IMR-90 (cell line): Measurements from ENCODE around the gene SEPTIN5.

ENCODE experiments used
- BHLHE40 ChIP-seq: fragments of 150-350 bp; IDR thresholded peaks from 2 replicates; pipeline ENCODE4 v1.6.1; 2016; ENCODE audit warnings: mild to moderate bottlenecking, low read depth, low read length
- CEBPB ChIP-seq: IDR thresholded peaks from 2 replicates; pipeline ENCODE4 v1.6.1; 2012; ENCODE audit warnings: low read depth, low read length, improper control_type of control experiment
- CHD1 ChIP-seq: IDR thresholded peaks from 2 replicates; pipeline ENCODE4 v1.6.1; 2012; ENCODE audit warnings: low read depth, low read length, improper control_type of control experiment
- CTCF ChIP-seq: conservative IDR thresholded peaks from 2 replicates; pipeline ENCODE4 v1.5.1; 2012; ENCODE audit warnings: mild to moderate bottlenecking, low read depth, low read length, improper control_type of control experiment
- MAFK ChIP-seq: IDR thresholded peaks from 2 replicates; pipeline ENCODE4 v1.6.1; 2012; ENCODE audit warnings: low read depth, low read length, improper control_type of control experiment
- MAZ ChIP-seq: IDR thresholded peaks from 2 replicates; pipeline ENCODE4 v1.6.1; 2012; ENCODE audit warnings: low read depth, mild to moderate bottlenecking, low read length, improper control_type of control experiment, moderate library complexity, borderline replicate concordance
- NFE2L2 ChIP-seq: fragments of 150-350 bp; IDR thresholded peaks from 2 replicates; pipeline ENCODE4 v1.6.1; 2016; ENCODE audit warnings: low read depth, mild to moderate bottlenecking, low read length
- POLR2A ChIP-seq: IDR thresholded peaks from 2 replicates; pipeline ENCODE4 v1.6.1; 2012; ENCODE audit warnings: mild to moderate bottlenecking, low read depth, low read length
- RAD21 ChIP-seq: IDR thresholded peaks from 2 replicates; pipeline ENCODE4 v1.6.1; 2012; ENCODE audit warnings: low read length, improper control_type of control experiment
- USF2 ChIP-seq: fragments of 150-350 bp; IDR thresholded peaks from 2 replicates; pipeline ENCODE4 v1.6.1; 2017; ENCODE audit warnings: mild to moderate bottlenecking, antibody characterized with exemption, low read length, low read depth

GRCh38 chr22:19666673-19667593 lies 47.4 kb upstream of the SEPTIN5 start:
- TF ChIP-seq CTCF (no peak), BHLHE40 (no peak), MAFK (no peak), NFE2L2 (no peak), MAZ (no peak), CEBPB (no peak), POLR2A (no peak), RAD21 (no peak), USF2 (no peak), CHD1 (no peak)
